Smooth muscle cell (in vitro differentiated cells): ENCODE results near the gene BICD1. TPM values are rescaled to one million over a fixed set of nuclear protein-coding genes. Genes with fewer than 3 reads are reported as not detected.

Experiments
- DNase-seq: peaks from one replicate; lab custom pipeline; 2025; ENCODE audit not compliant: unreplicated experiment; lab: John Stamatoyannopoulos, UW
- H2AFZ ChIP-seq: fragments of 200-600 bp; sonication (generic); 2 replicates; pipeline ENCODE4 v1.6.0; 2016; ENCODE audit warnings: antibody characterized with exemption, low read depth, mild to moderate bottlenecking
- H3F3A ChIP-seq: fragments of 200-600 bp; sonication (generic); 2 replicates; pipeline ENCODE4 v1.6.0; 2017; ENCODE audit warnings: antibody characterized with exemption, low read depth
- H3K27ac ChIP-seq: fragments of 200-600 bp; sonication (generic); 2 replicates; pipeline ENCODE4 v1.5.1; 2016; ENCODE audit warnings: low read depth, mild to moderate bottlenecking
- H3K27me3 ChIP-seq: fragments of 200-600 bp; sonication (generic); 2 replicates; pipeline ENCODE4 v1.6.1; 2016; ENCODE audit warnings: low read depth, mild to moderate bottlenecking
- H3K36me3 ChIP-seq: fragments of 200-600 bp; sonication (generic); 2 replicates; pipeline ENCODE4 v1.5.1; 2016; ENCODE audit warnings: low read depth
- H3K4me1 ChIP-seq: fragments of 200-600 bp; sonication (generic); 2 replicates; pipeline ENCODE4 v1.5.1; 2016; ENCODE audit warnings: low read depth
- H3K4me2 ChIP-seq: fragments of 200-600 bp; sonication (generic); 2 replicates; pipeline ENCODE4 v1.6.0; 2016; ENCODE audit warnings: mild to moderate bottlenecking
- H3K4me3 ChIP-seq: fragments of 200-600 bp; sonication (generic); 2 replicates; pipeline ENCODE4 v1.5.1; 2016; ENCODE audit warnings: mild to moderate bottlenecking
- H3K79me2 ChIP-seq: fragments of 200-600 bp; sonication (generic); 2 replicates; pipeline ENCODE4 v1.6.0; 2016; ENCODE audit warnings: low read depth, mild to moderate bottlenecking
- H3K9ac ChIP-seq: fragments of 200-600 bp; sonication (generic); 2 replicates; pipeline ENCODE4 v1.6.0; 2016; ENCODE audit warnings: low read depth
- H3K9me3 ChIP-seq: fragments of 200-600 bp; sonication (generic); replicated peaks from 2 replicates; pipeline ENCODE4 v1.5.1; 2016; ENCODE audit warnings: low read depth
- H4K20me1 ChIP-seq: fragments of 200-600 bp; sonication (generic); 2 replicates; pipeline ENCODE4 v1.6.0; 2016; ENCODE audit warnings: low read depth
- CTCF ChIP-seq: fragments of 200-600 bp; sonication (generic); IDR thresholded peaks from 2 replicates; pipeline ENCODE4 v1.5.1; 2017; ENCODE audit warnings: borderline replicate concordance, mild to moderate bottlenecking, antibody characterized with exemption; ENCODE audit not compliant: insufficient read depth, poor library complexity, severe bottlenecking
- WGBS: methylation state at CpG from one replicate; pipeline ENCODE4 v1.1.7; 2016; ENCODE audit warnings: low lambda C conversion rate; 5-methylcytosine and 5-hydroxymethylcytosine counted together
- polyA plus RNA-seq: library from polyadenylated mRNA; unstranded; fragments of >200 nt; fragmentation: Nextera tagmentation; extraction: Ambion mirVana; gene quantifications from 2 replicates; pipeline ENCODE4 v1.2.1, GENCODE V29; 2016
- total RNA-seq: library from RNA; depleted of rRNA; stranded (reverse); fragments of >200 nt; gene quantifications from 2 replicates; pipeline ENCODE4 v1.2.3, GENCODE V29; 2014

Gene BICD1
- total and polyA plus RNA-seq, 2 experiments from 2014 or later: 6.5 to 11.5 TPM

GRCh38 chr12:32413412-32413811 lies 306.8 kb downstream of the BICD1 start:
- no peaks in the 10 kb centered on the region for H3K9me3 ChIP-seq
- no peak overlapping the region for H3K4me2 ChIP-seq
- H3F3A ChIP-seq: no peaks in the 10 kb centered on the region
- WGBS: 92% methylated on average over 3 of the region's 3 CpGs
- TF ChIP-seq CTCF: no peak
- no peaks in the 10 kb centered on the region for H3K79me2 ChIP-seq
- H3K4me1 ChIP-seq: no peaks in the 10 kb centered on the region
- no peaks in the 10 kb centered on the region for H3K27me3 ChIP-seq
- no peak overlapping the region for H3K4me3 ChIP-seq
- H2AFZ ChIP-seq: no peak overlapping the region
- H3K36me3 ChIP-seq: no peaks in the 10 kb centered on the region
- H4K20me1 ChIP-seq: no peaks in the 10 kb centered on the region
- no peak overlapping the region for H3K9ac ChIP-seq
- no peak for DNase-seq
- H3K27ac ChIP-seq: no peak overlapping the region

- Histone ChIP-seq H3K4me2 (no peak overlapping the region), H2AFZ (no peak overlapping the region), H3K9ac (no peak overlapping the region), H3K4me1 (no peaks in the 10 kb centered on the region), H3F3A (peaks cover 8% of the 10 kb centered on the region), H3K27ac (no peak overlapping the region), H3K4me3 (no peak overlapping the region), H3K9me3 (no peaks in the 10 kb centered on the region), H4K20me1 (no peaks in the 10 kb centered on the region), H3K79me2 (no peaks in the 10 kb centered on the region), H3K27me3 (no peaks in the 10 kb centered on the region), H3K36me3 (no peaks in the 10 kb centered on the region)
- DNase-seq: no peak
- 94% methylated on average over 5 of the region's 5 CpGs for WGBS
- TF ChIP-seq CTCF: no peak
These were observed 311.6 kb downstream of the BICD1 start for GRCh38 chr12:32418221-32418620.

GRCh38 chr12:32418903-32419519 lies 312.4 kb downstream of the BICD1 start:
- TF ChIP-seq CTCF: no peak
- WGBS: 82% methylated on average over 5 of the region's 5 CpGs
- Histone ChIP-seq H3K79me2 (no peaks in the 10 kb centered on the region), H3K4me2 (no peak overlapping the region), H3K9me3 (no peaks in the 10 kb centered on the region), H3K36me3 (no peaks in the 10 kb centered on the region), H4K20me1 (no peaks in the 10 kb centered on the region), H3F3A (peaks cover 8% of the 10 kb centered on the region), H3K4me1 (no peaks in the 10 kb centered on the region), H2AFZ (no peak overlapping the region), H3K4me3 (no peak overlapping the region), H3K27ac (no peak overlapping the region), H3K9ac (no peak overlapping the region), H3K27me3 (no peaks in the 10 kb centered on the region)
- DNase-seq: no peak

- no peak for TF ChIP-seq CTCF
- Histone ChIP-seq H3K4me2 (no peak overlapping the region), H3K27ac (no peak overlapping the region), H3K9me3 (no peaks in the 10 kb centered on the region), H3K27me3 (no peaks in the 10 kb centered on the region), H2AFZ (no peak overlapping the region), H4K20me1 (no peaks in the 10 kb centered on the region), H3K9ac (no peak overlapping the region), H3K79me2 (no peaks in the 10 kb centered on the region), H3K4me1 (no peaks in the 10 kb centered on the region), H3K4me3 (no peak overlapping the region), H3K36me3 (no peaks in the 10 kb centered on the region), H3F3A (peaks cover 8% of the 10 kb centered on the region)
- DNase-seq: no peak
- 3% methylated on average over 2 of the region's 2 CpGs for WGBS
These were observed 312.9 kb downstream of the BICD1 start for GRCh38 chr12:32419520-32419960.
